ENCODE data around the gene RPP25L.
"Not testable (repeated sequence)": the region's sequence is repeated elsewhere in the genome, so short reads cannot be mapped to it uniquely, and the experiment has no call there.

- TF ChIP-seq ELF4 (IDR thresholded peaks at IDR 0.05); L3MBTL2 (conservative IDR thresholded peaks at IDR 0.05); PKNOX1 (IDR thresholded peaks at IDR 0.05); BHLHE40 (IDR thresholded peaks at IDR 0.05; ENCODE audit: borderline replicate concordance); FOXA1 (IDR thresholded peaks at IDR 0.05); SUZ12 (IDR thresholded peaks at IDR 0.05); ARNT (IDR thresholded peaks at IDR 0.05); FOXM1 (IDR thresholded peaks at IDR 0.05; ENCODE audit: borderline replicate concordance): not testable (repeated sequence)
- peak; percentile 72 for TF ChIP-seq ZNF384 (IDR thresholded peaks at IDR 0.05)
Measured at GRCh38 chr9:34639322-34639721, 27.4 kb upstream of the RPP25L start.
